HepG2 (cell line): ENCODE data around the gene NAT9. TPM values are rescaled to one million over a fixed set of nuclear protein-coding genes. Genes with fewer than 3 reads are reported as not detected.

Source experiments
- GABPA ChIP-seq, 2 experiments: IDR thresholded peaks; 2 replicates each; pipeline ENCODE4 v1.6.1; 2011 to 2016; ENCODE audit warnings: low read depth in 2 of 2, low read length in 1 of 2, missing biosample characterization in 1 of 2, missing genetic modification characterization in 1 of 2
- GATA4 ChIP-seq: sonication (generic); IDR thresholded peaks from 2 replicates; pipeline ENCODE4 v1.6.1; 2016; ENCODE audit warnings: antibody characterized with exemption, low read depth, borderline replicate concordance
- MED1 ChIP-seq: sonication (generic); formaldehyde crosslinking; IDR thresholded peaks from 2 replicates; pipeline ENCODE4 v1.4.0; 2020; ENCODE audit warnings: missing genetic modification reagents
- MLLT10 ChIP-seq: sonication (generic); formaldehyde crosslinking; IDR thresholded peaks from 2 replicates; pipeline ENCODE4 v1.4.0; 2020; ENCODE audit warnings: missing genetic modification reagents
- NFE2L2 ChIP-seq: fragments of 150-350 bp; IDR thresholded peaks from 2 replicates; pipeline ENCODE4 v1.6.1; 2014; ENCODE audit warnings: low read length
- PHF21A ChIP-seq: sonication (generic); formaldehyde crosslinking; IDR thresholded peaks from 2 replicates; pipeline ENCODE4 v1.5.0; 2020; ENCODE audit warnings: mild to moderate bottlenecking, missing genetic modification reagents
- RAD21 ChIP-seq: fragments of 450-650 bp; formaldehyde crosslinking; IDR thresholded peaks from 2 replicates; pipeline ENCODE4 v1.5.0; 2020; ENCODE audit warnings: mild to moderate bottlenecking
- SMAD1 ChIP-seq: sonication (generic); formaldehyde crosslinking; IDR thresholded peaks from 2 replicates; pipeline ENCODE4 v1.4.0; 2020; ENCODE audit warnings: missing genetic modification reagents, low read depth, mild to moderate bottlenecking, borderline replicate concordance
- YEATS2 ChIP-seq: sonication (generic); formaldehyde crosslinking; IDR thresholded peaks from 2 replicates; pipeline ENCODE4 v1.4.0; 2020; ENCODE audit warnings: missing genetic modification reagents, borderline replicate concordance
- ZNF263 ChIP-seq: sonication (generic); formaldehyde crosslinking; IDR thresholded peaks from 2 replicates; pipeline ENCODE4 v1.4.0; 2020; ENCODE audit warnings: missing genetic modification reagents
- ZNF367 ChIP-seq: sonication (generic); formaldehyde crosslinking; IDR thresholded peaks from 2 replicates; pipeline ENCODE4 v1.4.0; 2020; ENCODE audit warnings: missing genetic modification reagents, borderline replicate concordance
- polyA plus RNA-seq, 8 experiments: library from polyadenylated mRNA; depleted of rRNA in 3 of 8; stranded (reverse) in 7 of 8; unstranded in 1 of 8; fragments of >200 nt; fragmentation: Illumina TruSeq in 4 of 8; extraction: Trizol in 4 of 8; gene quantifications; 2 replicates each; pipeline versions ENCODE4 v1.2.1 to v1.2.3, GENCODE V29; 2011 to 2016; ENCODE audit warnings: low read depth in 4 of 8, missing spikeins in 1 of 8, mixed read lengths in 1 of 8; ENCODE audit not compliant: insufficient read depth in 1 of 8
- total RNA-seq, 5 experiments: library from RNA; depleted of rRNA; stranded (reverse); fragments of >200 nt; fragmentation: Illumina TruSeq; extraction: Trizol; gene quantifications; 2 replicates each; pipeline ENCODE4 v1.2.3, GENCODE V29; 2016; ENCODE audit warnings: low read depth in 1 of 5
- TF ChIP-seq, protein P1 (sequence below): sonication (generic); formaldehyde crosslinking; IDR thresholded peaks from 2 replicates; pipeline ENCODE4 v1.8.0; 2022; ENCODE audit warnings: missing genetic modification reagents, mild to moderate bottlenecking, moderate library complexity, borderline replicate concordance
- TF ChIP-seq, protein P2 (sequence below), 2 experiments: fragments of 450-650 bp in 1 of 2; sonication (generic) in 1 of 2; formaldehyde crosslinking; IDR thresholded peaks; 2 replicates each; pipeline versions ENCODE4 v1.5.0 to v1.8.0; 2020 to 2022; ENCODE audit warnings: mild to moderate bottlenecking in 1 of 2, missing genetic modification reagents in 1 of 2
- TF ChIP-seq, protein P3 (sequence below): sonication (generic); formaldehyde crosslinking; IDR thresholded peaks from 2 replicates; pipeline ENCODE4 v1.5.1; 2020; ENCODE audit warnings: missing genetic modification reagents, mild to moderate bottlenecking, borderline replicate concordance
- TF ChIP-seq, protein P4 (sequence below): sonication (generic); formaldehyde crosslinking; IDR thresholded peaks from 2 replicates; pipeline ENCODE4 v1.5.0; 2020; ENCODE audit warnings: missing genetic modification reagents
- TF ChIP-seq, protein P5 (sequence below): sonication (generic); formaldehyde crosslinking; IDR thresholded peaks from 2 replicates; pipeline ENCODE4 v1.4.0; 2020; ENCODE audit warnings: mild to moderate bottlenecking, missing genetic modification reagents
- TF ChIP-seq, protein P6 (sequence below): sonication (generic); formaldehyde crosslinking; conservative IDR thresholded peaks from 2 replicates; pipeline ENCODE4 v1.5.0; 2020; ENCODE audit warnings: missing genetic modification reagents

Gene NAT9
- total and polyA plus RNA-seq, 2 of the 13 experiments (the other 11 are each of a cell fraction or from before 2014, with no cell fraction given), result 39.7 to 44.2 TPM

DNA sequence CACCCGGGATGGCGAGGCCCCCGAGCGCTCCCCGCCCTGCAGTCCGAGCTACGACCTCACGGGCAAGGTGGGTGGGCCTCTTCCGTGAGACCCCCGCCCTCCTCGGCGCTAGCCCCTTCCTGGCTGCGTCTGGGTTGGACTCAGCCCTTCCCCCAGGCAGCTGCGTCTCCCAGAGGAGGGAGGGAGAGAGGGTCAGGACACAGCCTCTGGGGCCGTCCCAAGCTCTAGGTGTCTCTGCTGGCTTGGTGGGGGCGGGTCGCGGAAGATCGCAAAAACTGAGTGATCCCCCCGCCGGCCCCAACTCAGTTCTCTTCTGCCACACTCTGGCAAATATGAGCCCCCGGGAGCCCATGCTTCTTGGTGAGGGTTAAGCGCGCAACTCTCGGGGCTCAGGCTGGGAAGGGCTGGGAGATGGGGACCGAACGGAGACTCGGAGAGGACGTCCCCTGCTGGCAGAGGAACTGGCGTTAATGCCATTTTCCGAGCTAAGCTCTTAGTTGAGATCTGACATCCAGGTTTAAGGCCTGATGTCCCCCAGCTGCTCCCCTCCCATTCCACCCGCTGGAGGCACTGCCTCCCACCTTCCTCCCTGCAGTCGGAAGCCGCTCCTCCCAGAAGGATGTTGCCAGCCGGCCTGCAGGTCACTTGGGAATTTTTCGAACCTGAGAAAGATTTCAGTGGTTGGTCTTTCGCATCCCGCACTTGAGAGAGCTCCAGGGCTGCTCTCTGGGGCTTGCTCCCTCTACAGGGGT lies 38.7 kb downstream of the NAT9 start (continued):
- TF ChIP-seq, protein P1, sequence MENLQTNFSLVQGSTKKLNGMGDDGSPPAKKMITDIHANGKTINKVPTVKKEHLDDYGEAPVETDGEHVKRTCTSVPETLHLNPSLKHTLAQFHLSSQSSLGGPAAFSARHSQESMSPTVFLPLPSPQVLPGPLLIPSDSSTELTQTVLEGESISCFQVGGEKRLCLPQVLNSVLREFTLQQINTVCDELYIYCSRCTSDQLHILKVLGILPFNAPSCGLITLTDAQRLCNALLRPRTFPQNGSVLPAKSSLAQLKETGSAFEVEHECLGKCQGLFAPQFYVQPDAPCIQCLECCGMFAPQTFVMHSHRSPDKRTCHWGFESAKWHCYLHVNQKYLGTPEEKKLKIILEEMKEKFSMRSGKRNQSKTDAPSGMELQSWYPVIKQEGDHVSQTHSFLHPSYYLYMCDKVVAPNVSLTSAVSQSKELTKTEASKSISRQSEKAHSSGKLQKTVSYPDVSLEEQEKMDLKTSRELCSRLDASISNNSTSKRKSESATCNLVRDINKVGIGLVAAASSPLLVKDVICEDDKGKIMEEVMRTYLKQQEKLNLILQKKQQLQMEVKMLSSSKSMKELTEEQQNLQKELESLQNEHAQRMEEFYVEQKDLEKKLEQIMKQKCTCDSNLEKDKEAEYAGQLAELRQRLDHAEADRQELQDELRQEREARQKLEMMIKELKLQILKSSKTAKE (CRISPR knock-in tag), result no peak
- TF ChIP-seq NFE2L2 (no peak), RAD21 (CRISPR knock-in tag) (peak; percentile 63), ZNF263 (CRISPR knock-in tag) (peak; percentile 97), SMAD1 (CRISPR knock-in tag) (no peak), GABPA (IDR thresholded peaks at IDR 0.05; ENCODE audit: low read depth, low read length) (no peak), GABPA (CRISPR knock-in tag; IDR thresholded peaks at IDR 0.05; ENCODE audit: low read depth) (no peak), GATA4 (no peak), MED1 (CRISPR knock-in tag) (no peak), YEATS2 (CRISPR knock-in tag) (no peak), ZNF367 (CRISPR knock-in tag) (no peak), MLLT10 (CRISPR knock-in tag) (no peak), PHF21A (CRISPR knock-in tag) (peak; percentile 51; the same call in 1 of the 2 replicates)
- TF ChIP-seq, protein P2, sequence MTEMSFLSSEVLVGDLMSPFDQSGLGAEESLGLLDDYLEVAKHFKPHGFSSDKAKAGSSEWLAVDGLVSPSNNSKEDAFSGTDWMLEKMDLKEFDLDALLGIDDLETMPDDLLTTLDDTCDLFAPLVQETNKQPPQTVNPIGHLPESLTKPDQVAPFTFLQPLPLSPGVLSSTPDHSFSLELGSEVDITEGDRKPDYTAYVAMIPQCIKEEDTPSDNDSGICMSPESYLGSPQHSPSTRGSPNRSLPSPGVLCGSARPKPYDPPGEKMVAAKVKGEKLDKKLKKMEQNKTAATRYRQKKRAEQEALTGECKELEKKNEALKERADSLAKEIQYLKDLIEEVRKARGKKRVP (CRISPR knock-in tag; IDR thresholded peaks at IDR 0.05), result no peak
- TF ChIP-seq, protein P3, sequence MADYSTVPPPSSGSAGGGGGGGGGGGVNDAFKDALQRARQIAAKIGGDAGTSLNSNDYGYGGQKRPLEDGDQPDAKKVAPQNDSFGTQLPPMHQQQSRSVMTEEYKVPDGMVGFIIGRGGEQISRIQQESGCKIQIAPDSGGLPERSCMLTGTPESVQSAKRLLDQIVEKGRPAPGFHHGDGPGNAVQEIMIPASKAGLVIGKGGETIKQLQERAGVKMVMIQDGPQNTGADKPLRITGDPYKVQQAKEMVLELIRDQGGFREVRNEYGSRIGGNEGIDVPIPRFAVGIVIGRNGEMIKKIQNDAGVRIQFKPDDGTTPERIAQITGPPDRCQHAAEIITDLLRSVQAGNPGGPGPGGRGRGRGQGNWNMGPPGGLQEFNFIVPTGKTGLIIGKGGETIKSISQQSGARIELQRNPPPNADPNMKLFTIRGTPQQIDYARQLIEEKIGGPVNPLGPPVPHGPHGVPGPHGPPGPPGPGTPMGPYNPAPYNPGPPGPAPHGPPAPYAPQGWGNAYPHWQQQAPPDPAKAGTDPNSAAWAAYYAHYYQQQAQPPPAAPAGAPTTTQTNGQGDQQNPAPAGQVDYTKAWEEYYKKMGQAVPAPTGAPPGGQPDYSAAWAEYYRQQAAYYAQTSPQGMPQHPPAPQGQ, result no peak
- TF ChIP-seq, protein P4, sequence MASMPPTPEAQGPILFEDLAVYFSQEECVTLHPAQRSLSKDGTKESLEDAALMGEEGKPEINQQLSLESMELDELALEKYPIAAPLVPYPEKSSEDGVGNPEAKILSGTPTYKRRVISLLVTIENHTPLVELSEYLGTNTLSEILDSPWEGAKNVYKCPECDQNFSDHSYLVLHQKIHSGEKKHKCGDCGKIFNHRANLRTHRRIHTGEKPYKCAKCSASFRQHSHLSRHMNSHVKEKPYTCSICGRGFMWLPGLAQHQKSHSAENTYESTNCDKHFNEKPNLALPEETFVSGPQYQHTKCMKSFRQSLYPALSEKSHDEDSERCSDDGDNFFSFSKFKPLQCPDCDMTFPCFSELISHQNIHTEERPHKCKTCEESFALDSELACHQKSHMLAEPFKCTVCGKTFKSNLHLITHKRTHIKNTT (CRISPR knock-in tag), result no peak
- TF ChIP-seq, protein P5, sequence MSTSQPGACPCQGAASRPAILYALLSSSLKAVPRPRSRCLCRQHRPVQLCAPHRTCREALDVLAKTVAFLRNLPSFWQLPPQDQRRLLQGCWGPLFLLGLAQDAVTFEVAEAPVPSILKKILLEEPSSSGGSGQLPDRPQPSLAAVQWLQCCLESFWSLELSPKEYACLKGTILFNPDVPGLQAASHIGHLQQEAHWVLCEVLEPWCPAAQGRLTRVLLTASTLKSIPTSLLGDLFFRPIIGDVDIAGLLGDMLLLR (CRISPR knock-in tag), result peak; percentile 7; the same call in 1 of the 2 replicates
- TF ChIP-seq, protein P6, sequence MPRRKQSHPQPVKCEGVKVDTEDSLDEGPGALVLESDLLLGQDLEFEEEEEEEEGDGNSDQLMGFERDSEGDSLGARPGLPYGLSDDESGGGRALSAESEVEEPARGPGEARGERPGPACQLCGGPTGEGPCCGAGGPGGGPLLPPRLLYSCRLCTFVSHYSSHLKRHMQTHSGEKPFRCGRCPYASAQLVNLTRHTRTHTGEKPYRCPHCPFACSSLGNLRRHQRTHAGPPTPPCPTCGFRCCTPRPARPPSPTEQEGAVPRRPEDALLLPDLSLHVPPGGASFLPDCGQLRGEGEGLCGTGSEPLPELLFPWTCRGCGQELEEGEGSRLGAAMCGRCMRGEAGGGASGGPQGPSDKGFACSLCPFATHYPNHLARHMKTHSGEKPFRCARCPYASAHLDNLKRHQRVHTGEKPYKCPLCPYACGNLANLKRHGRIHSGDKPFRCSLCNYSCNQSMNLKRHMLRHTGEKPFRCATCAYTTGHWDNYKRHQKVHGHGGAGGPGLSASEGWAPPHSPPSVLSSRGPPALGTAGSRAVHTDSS (CRISPR knock-in tag), result no peak
